Measurements from ENCODE around the gene TMA16.

Gene TMA16

DNA sequence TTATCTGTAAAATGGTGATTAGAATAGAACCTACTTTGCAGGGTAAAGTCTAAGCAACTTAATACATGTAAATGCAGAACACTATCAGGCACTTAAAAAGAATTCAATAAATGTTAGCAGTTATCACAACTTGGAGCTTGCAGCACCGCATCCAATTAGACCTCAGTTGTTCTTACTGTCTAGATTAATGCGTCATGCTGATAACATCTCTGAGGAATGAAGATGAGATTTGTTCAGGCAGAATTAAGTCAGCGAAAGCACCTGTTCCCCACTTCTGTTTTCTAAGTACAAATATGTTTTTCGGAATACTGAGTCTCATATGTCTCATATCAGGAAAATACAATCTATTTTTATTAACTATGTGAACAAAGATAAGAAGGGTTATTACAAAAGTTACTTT, 58.7 kb downstream of the TMA16 start:
- TF ChIP-seq, protein P1, sequence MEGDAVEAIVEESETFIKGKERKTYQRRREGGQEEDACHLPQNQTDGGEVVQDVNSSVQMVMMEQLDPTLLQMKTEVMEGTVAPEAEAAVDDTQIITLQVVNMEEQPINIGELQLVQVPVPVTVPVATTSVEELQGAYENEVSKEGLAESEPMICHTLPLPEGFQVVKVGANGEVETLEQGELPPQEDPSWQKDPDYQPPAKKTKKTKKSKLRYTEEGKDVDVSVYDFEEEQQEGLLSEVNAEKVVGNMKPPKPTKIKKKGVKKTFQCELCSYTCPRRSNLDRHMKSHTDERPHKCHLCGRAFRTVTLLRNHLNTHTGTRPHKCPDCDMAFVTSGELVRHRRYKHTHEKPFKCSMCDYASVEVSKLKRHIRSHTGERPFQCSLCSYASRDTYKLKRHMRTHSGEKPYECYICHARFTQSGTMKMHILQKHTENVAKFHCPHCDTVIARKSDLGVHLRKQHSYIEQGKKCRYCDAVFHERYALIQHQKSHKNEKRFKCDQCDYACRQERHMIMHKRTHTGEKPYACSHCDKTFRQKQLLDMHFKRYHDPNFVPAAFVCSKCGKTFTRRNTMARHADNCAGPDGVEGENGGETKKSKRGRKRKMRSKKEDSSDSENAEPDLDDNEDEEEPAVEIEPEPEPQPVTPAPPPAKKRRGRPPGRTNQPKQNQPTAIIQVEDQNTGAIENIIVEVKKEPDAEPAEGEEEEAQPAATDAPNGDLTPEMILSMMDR (IDR thresholded peaks at IDR 0.05; ENCODE audit: extremely low read depth, insufficient read depth, missing control alignments) = no peak
- DNase-seq (ENCODE audit: low spot score) = no peak
- in situ Hi-C loops (cut with MboI; ENCODE audit: low pct_unique_long_range_greater_than_20kb, low sequenced_read_pairs, unreplicated experiment) = loop anchor here (10.0 kb wide), 2 partner anchors 112 to 462 kb away; no protein-coding TSS in a partner anchor

DNA sequence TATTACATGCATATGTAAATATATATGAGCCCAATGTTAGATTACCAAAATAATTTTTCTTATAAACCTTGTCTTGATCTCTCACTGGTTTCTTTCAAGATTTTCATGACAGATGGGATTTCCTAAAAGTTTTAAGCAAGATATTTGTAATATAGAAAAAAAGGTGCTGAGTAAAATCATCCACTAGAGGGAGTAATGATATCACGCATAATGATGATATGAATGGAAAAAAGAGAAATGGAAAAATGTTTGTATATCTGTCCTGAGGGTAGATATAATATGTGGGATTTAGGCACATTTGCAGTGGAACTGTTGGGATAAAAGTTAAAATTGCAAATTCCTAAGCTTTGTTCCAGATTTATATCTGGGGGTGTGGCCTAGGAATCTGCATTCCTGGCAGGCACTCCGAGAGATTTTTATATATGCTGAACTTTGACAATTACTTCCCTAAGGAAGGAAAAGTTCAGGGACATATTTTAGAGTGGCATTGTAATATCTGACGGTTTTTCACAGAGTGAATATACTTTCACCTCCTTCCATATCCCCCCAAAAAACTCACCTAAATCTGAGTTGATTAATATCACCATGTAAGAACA, 60.5 kb downstream of the TMA16 start:
- in situ Hi-C loops (cut with MboI; ENCODE audit: low pct_unique_long_range_greater_than_20kb, low sequenced_read_pairs, unreplicated experiment) = loop anchor here (10.0 kb wide), 2 partner anchors 110 to 460 kb away; no protein-coding TSS in a partner anchor
- TF ChIP-seq, protein P1 (IDR thresholded peaks at IDR 0.05; ENCODE audit: extremely low read depth, insufficient read depth, missing control alignments) = peak; percentile 49
- DNase-seq (ENCODE audit: low spot score) = no peak

DNA sequence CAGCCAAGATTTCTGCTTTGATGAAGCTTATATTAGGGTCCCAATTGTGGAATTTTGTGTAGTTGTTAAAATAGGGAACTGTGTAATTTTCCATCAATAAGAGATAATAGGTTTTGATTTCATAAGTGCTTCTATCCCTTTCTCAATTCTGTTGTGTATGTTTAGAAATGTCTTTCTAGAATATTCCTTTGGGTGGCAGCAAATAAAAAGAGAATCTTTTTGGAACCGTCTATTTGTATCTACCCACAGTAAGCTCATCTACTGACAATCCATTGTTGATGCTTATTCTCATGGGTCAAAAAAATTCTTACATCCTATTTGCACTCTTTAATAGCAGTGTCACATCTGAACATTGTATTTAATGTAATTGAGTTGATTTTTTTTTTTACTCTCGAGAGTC, 61.7 kb downstream of the TMA16 start:
- DNase-seq (ENCODE audit: low spot score) = peak; percentile 38
- in situ Hi-C loops (cut with MboI; ENCODE audit: low pct_unique_long_range_greater_than_20kb, low sequenced_read_pairs, unreplicated experiment) = loop anchor here (10.0 kb wide), 2 partner anchors 109 to 459 kb away; no protein-coding TSS in a partner anchor
- TF ChIP-seq, protein P1 (IDR thresholded peaks at IDR 0.05; ENCODE audit: extremely low read depth, insufficient read depth, missing control alignments) = peak; percentile 43

DNA sequence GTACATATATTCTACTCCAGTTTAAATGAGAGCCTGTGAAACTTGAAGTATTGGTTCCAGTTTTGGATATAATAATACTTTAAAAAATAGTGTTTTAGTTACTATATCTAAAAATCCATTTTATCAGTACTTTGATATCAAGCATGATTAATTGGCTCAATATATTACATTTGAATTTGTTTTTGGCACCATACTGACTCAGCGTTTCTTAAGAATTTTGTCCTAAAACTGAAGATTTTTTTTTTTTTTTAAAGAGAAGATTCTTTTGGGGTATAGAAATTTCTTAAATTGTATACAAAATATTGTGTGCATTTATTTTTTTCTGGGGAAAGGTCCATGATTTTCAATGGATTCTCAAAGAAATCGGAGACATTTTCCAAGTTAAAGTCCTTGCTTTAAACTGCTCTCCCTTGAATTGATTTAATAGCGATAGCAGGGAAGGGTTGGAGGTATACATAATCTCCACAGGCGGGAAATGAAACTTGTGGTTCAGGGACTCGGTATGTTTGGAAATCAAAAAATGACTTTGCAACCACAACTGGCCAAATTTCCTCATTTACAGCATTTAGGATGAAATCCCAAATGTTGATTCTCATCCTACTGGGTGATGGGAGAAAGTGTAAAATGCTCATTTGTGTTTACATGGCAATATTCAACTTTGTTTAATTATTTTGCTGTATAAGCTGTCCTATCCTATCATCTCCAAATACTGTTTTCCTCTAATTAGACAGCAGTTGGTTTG, 62.3 kb downstream of the TMA16 start:
- in situ Hi-C loops (cut with MboI; ENCODE audit: low pct_unique_long_range_greater_than_20kb, low sequenced_read_pairs, unreplicated experiment) = loop anchor here (10.0 kb wide), 2 partner anchors 108 to 458 kb away; no protein-coding TSS in a partner anchor
- TF ChIP-seq, protein P1 (IDR thresholded peaks at IDR 0.05; ENCODE audit: extremely low read depth, insufficient read depth, missing control alignments) = no peak
- no peak for DNase-seq (ENCODE audit: low spot score)

DNA sequence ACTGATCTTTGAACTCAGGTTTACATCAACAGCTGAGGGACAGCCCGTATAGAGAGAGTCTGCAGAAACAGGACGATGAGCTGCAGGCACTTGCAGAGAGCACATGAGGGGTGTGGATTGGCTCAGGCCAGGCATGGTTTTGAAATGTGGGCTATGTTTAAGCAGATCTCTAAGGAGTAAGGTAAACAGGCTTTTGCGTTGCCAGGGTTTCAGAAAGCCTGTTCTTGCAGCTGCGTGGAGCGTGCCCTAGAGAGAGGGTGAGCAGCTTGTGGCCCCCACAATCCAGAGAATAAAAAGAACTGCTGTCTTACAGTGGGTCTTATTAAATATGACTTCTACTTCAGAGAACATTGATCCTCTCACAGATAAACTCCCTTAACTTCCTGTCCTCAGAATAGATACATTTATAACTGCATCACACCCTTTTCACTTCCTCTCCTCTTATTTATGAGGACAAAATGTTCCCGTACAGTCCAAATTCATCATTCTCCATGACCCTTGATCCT, 64.1 kb downstream of the TMA16 start:
- in situ Hi-C loops (cut with MboI; ENCODE audit: low pct_unique_long_range_greater_than_20kb, low sequenced_read_pairs, unreplicated experiment) = loop anchor here (10.0 kb wide), 2 partner anchors 106 to 456 kb away; no protein-coding TSS in a partner anchor
- no peak for DNase-seq (ENCODE audit: low spot score)
- TF ChIP-seq, protein P1 (IDR thresholded peaks at IDR 0.05; ENCODE audit: extremely low read depth, insufficient read depth, missing control alignments) = no peak

DNA sequence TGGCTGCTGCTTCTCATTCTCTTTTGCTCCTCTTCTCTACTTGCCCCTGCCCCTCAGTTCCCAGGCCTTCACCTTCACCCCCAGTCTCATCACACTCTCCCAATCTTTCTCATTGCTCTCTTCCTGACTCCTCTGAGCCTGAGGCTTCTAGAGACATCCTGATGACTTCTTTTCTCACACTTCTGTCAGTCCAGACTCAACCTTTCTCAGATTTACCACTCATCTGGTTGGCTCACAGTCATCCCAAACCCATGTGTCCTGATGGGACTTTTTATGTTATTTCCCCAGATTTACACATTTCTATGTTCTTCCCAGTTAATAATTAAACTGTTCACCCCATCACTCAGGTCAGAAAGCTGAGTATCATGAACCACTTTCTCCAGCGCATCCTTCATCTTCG, 68.0 kb downstream of the TMA16 start:
- TF ChIP-seq, protein P1 (IDR thresholded peaks at IDR 0.05; ENCODE audit: extremely low read depth, insufficient read depth, missing control alignments) = no peak
- in situ Hi-C loops (cut with MboI; ENCODE audit: low pct_unique_long_range_greater_than_20kb, low sequenced_read_pairs, unreplicated experiment) = no loop called here
- no peak for DNase-seq (ENCODE audit: low spot score)
